Endodermal cell (in vitro differentiated cells): Measurements from ENCODE around the gene GPAT2. TPM values are rescaled to one million over a fixed set of nuclear protein-coding genes. Genes with fewer than 3 reads are reported as not detected.
"Not testable (repeated sequence)": the region's sequence is repeated elsewhere in the genome, so short reads cannot be mapped to it uniquely, and the experiment has no call there.

Source experiments
- DNase-seq: peaks from one replicate; pipeline ENCODE4 v3.0.0-alpha.2; 2017
- H3K27ac ChIP-seq: 2 replicates; pipeline ENCODE4 v1.5.1; 2013; ENCODE audit warnings: mild to moderate bottlenecking, low read depth, low read length, moderate library complexity
- H3K27me3 ChIP-seq: 2 replicates; pipeline ENCODE4 v1.6.1; 2013; ENCODE audit warnings: mild to moderate bottlenecking, low read length, moderate library complexity; ENCODE audit not compliant: insufficient read depth, control insufficient read depth, poor library complexity, severe bottlenecking
- H3K36me3 ChIP-seq: 2 replicates; pipeline ENCODE4 v1.7.0; 2013; ENCODE audit warnings: mild to moderate bottlenecking, low read length, moderate library complexity; ENCODE audit not compliant: control insufficient read depth, insufficient read depth
- H3K4me1 ChIP-seq: one replicate; pipeline ENCODE4 v1.7.0; 2013; ENCODE audit warnings: low read length; ENCODE audit not compliant: control insufficient read depth, insufficient read depth
- H3K4me3 ChIP-seq: 2 replicates; pipeline ENCODE4 v1.5.1; 2013; ENCODE audit warnings: mild to moderate bottlenecking, low read length, moderate library complexity
- H3K9ac ChIP-seq: 2 replicates; pipeline ENCODE4 v1.6.1; 2013; ENCODE audit warnings: mild to moderate bottlenecking, low read length, moderate library complexity; ENCODE audit not compliant: poor library complexity, severe bottlenecking; ENCODE audit errors: extremely low read depth
- H3K9me3 ChIP-seq: 2 replicates; pipeline ENCODE4 v1.6.1; 2013; ENCODE audit warnings: mild to moderate bottlenecking, low read length, moderate library complexity; ENCODE audit not compliant: control insufficient read depth
- H3K27ac Mint-ChIP-seq: 2 replicates; pipeline ENCODE4 v1.8.0; 2020; ENCODE audit warnings: mixed read lengths
- H3K27me3 Mint-ChIP-seq: 2 replicates; pipeline ENCODE4 v1.8.0; 2021; ENCODE audit warnings: mild to moderate bottlenecking, mixed read lengths; ENCODE audit not compliant: insufficient read depth
- H3K36me3 Mint-ChIP-seq: 2 replicates; pipeline ENCODE4 v1.8.0; 2020; ENCODE audit warnings: low read depth, mixed read lengths
- H3K4me1 Mint-ChIP-seq: 2 replicates; pipeline ENCODE4 v1.8.0; 2020; ENCODE audit warnings: mixed read lengths
- H3K4me3 Mint-ChIP-seq: 2 replicates; pipeline ENCODE4 v1.8.0; 2020; ENCODE audit warnings: mild to moderate bottlenecking, moderate library complexity, mixed read lengths
- H3K9me3 Mint-ChIP-seq: 2 replicates; pipeline ENCODE4 v1.8.0; 2020; ENCODE audit warnings: mild to moderate bottlenecking, mixed read lengths
- whole genome bisulfite sequencing, 2 experiments: methylation state at CpG; one replicate each; pipeline versions ENCODE4 v1.1.5 to v1.1.7; 2013; ENCODE audit warnings: missing lambda C conversion rate in 2 of 2, mixed read lengths in 1 of 2; ENCODE audit not compliant: insufficient coverage in 1 of 2, insufficient read length in 1 of 2; 5-methylcytosine and 5-hydroxymethylcytosine counted together
- total RNA-seq, 2 donors: library from RNA; stranded (reverse); fragmentation: NEBNext Ultra II Directional in 1 of 2; extraction: Animal tissue kit (Norgen Biotek cat#: 25700) in 1 of 2; gene quantifications; 2 replicates in 1 of 2; 3 replicates in 1 of 2; pipeline ENCODE4 v1.2.1, GENCODE V29; 2021
- TF ChIP-seq, protein P1 (sequence below): fragments of 200-600 bp; sonication (generic); conservative IDR thresholded peaks from 2 replicates; pipeline ENCODE4 v1.5.0; 2021; ENCODE audit warnings: antibody characterized with exemption, mild to moderate bottlenecking

GPAT2 gene
- total RNA-seq, 2 donors from 2014 or later = 0.33 TPM; not detected in 1

DNA sequence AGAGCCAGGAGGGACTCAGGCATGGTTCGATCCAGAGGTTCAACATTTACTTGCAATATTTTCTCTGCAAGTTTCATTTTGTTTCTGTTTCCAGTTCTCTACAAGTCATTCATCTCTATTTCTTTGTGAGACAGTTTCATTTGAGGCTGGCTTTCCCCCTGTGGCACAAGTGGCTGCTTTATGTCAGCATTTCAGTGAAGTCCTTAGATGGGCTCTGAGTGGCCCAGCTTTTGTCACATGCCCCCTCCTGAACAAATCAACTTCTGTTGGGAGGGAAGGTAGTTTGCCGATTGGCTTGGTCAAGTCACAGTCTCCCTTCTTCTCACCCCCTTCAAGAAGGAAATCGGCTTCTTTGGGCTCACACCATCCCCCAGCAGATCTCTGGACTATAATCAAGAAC is 17.9 kb upstream of the GPAT2 start:
- not testable (repeated sequence) for H3K27me3 Mint-ChIP-seq, H3K4me1 Mint-ChIP-seq, DNase-seq, H3K9ac ChIP-seq, H3K36me3 ChIP-seq, H3K9me3 ChIP-seq, H3K27me3 ChIP-seq, H3K27ac ChIP-seq, H3K27ac Mint-ChIP-seq, H3K36me3 Mint-ChIP-seq, H3K4me3 Mint-ChIP-seq, H3K4me1 ChIP-seq, H3K9me3 Mint-ChIP-seq, H3K4me3 ChIP-seq
- 80 to 97% methylated on average over 1 of the region's 3 CpGs for WGBS, 2 experiments

DNA sequence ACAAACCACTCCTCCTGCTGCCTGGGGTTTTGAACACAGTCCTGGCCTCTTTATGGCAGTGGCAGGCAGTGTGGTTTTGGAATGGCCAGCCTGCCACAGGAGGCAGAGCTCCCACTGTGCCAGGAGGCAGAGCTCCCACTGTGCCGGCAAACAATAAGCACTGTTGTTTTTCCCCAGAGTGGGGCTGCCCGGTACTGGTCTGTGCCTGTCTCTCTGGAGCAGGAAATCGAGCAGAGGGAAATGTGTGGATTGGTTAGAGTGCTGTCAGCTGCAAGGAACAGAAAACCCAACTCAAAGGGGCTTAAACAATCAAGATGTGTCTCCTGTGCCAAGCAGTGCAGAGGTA is 15.2 kb upstream of the GPAT2 start:
- no CpG with 5 or more reads among the region's 3 CpGs for WGBS, 2 experiments
- H3K36me3 Mint-ChIP-seq, H3K27ac ChIP-seq, H3K9me3 ChIP-seq, H3K4me3 Mint-ChIP-seq, H3K27ac Mint-ChIP-seq, H3K27me3 Mint-ChIP-seq, H3K9me3 Mint-ChIP-seq, H3K9ac ChIP-seq, H3K27me3 ChIP-seq, H3K4me1 Mint-ChIP-seq, DNase-seq, H3K4me3 ChIP-seq, H3K36me3 ChIP-seq, H3K4me1 ChIP-seq: not testable (repeated sequence)

DNA sequence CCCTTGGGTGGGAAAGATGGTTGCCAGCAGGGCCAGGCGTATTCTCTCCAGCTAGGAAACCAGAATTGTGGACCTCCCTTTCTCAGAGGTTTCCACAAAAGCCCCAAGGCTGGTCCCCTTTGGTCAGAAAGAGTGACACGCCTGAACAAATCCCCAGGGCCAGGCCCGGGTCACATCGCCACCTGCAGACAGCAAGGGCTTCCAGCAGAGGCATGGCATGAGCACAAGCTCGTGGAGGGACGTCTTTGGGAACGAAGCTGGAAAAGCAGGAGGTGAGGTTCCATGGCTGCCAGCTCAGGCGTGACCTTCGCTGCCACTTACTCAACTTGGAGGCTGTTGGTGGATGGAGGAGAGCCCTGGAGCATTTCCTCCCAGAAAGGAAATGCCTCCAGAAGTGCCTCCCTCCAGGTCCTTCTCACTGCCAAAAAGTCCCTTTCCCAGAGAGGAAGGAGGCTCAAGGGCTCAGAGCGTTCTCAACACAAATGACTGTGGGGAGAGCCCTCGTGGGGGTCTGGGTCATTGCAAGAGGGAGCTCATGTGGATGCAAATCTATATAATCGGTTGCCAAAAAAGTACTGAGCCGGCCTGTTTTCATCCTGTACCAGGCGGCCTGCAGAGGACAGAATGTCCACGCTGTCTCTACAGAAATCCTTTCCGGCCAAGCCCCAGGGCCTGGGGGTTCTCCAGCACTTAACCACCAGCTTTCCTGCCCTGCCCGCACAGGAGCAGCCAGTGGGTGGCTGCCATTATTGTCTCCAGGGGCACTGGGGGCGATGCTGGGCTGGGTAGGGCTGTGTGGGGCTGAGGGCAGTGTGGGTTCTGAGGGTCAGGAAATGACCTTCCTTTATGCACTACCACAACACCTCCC is 14.6 kb upstream of the GPAT2 start:
- TF ChIP-seq, protein P1, sequence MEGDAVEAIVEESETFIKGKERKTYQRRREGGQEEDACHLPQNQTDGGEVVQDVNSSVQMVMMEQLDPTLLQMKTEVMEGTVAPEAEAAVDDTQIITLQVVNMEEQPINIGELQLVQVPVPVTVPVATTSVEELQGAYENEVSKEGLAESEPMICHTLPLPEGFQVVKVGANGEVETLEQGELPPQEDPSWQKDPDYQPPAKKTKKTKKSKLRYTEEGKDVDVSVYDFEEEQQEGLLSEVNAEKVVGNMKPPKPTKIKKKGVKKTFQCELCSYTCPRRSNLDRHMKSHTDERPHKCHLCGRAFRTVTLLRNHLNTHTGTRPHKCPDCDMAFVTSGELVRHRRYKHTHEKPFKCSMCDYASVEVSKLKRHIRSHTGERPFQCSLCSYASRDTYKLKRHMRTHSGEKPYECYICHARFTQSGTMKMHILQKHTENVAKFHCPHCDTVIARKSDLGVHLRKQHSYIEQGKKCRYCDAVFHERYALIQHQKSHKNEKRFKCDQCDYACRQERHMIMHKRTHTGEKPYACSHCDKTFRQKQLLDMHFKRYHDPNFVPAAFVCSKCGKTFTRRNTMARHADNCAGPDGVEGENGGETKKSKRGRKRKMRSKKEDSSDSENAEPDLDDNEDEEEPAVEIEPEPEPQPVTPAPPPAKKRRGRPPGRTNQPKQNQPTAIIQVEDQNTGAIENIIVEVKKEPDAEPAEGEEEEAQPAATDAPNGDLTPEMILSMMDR = peak; percentile 40
- not testable (repeated sequence) for H3K4me1 ChIP-seq, H3K9me3 ChIP-seq, H3K36me3 Mint-ChIP-seq, H3K4me1 Mint-ChIP-seq, H3K36me3 ChIP-seq, H3K9ac ChIP-seq, H3K27me3 Mint-ChIP-seq, H3K27ac Mint-ChIP-seq, H3K27ac ChIP-seq, H3K4me3 Mint-ChIP-seq, H3K27me3 ChIP-seq, H3K9me3 Mint-ChIP-seq, H3K4me3 ChIP-seq
- WGBS, 2 experiments = 67% methylated on average over 2 of the region's 18 CpGs; no CpG with 5 or more reads in 1 of the 2 experiments
- DNase-seq = peak; percentile 49

DNA sequence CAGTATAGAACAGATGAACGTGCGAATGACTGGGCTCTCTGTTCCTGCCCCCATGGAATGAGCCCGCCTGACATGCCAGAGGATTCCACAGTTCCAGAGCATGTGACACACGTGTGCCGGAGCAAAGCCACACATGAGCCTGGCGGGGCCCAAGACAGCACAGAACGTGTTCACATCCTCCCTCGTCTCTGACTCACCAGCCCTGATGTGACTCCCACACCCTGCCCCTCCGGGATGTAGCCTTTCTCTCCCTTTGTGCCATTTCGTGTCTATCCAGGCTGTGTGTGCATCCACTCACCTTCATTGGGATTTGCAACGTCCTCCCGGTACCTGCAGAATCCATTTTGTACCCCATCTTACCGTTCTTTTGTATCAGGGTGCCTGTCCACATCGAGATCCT is 838 bp upstream of the GPAT2 start:
- not testable (repeated sequence) for H3K4me3 Mint-ChIP-seq, H3K9me3 Mint-ChIP-seq, H3K9me3 ChIP-seq, H3K4me1 ChIP-seq, DNase-seq, H3K4me3 ChIP-seq, H3K36me3 Mint-ChIP-seq, H3K27ac Mint-ChIP-seq, H3K27ac ChIP-seq, H3K4me1 Mint-ChIP-seq, H3K9ac ChIP-seq, H3K36me3 ChIP-seq, H3K27me3 ChIP-seq, H3K27me3 Mint-ChIP-seq
- no CpG with 5 or more reads among the region's 14 CpGs for WGBS, 2 experiments

DNA sequence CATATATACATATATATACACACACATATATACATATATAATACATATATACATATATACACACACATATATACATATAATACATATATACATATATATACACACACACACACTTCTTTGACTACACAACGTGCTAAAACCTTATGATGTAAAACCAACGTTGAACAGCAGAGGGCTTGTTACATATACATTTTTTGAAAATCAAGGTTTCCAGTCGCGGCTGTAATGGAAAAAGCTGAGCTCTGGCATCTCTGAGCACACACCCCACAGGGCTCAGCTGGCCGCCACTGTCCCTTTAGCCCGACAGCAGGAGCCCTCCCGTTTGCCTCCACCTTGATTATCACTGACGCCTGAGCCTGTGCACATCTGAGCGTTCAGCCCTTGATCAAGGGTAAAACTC is 719 bp downstream of the GPAT2 start:
- H3K27me3 ChIP-seq, H3K27ac ChIP-seq, H3K9ac ChIP-seq, H3K27me3 Mint-ChIP-seq, H3K9me3 ChIP-seq, H3K9me3 Mint-ChIP-seq, H3K4me1 ChIP-seq, DNase-seq, H3K4me1 Mint-ChIP-seq, H3K27ac Mint-ChIP-seq, H3K36me3 Mint-ChIP-seq, H3K4me3 Mint-ChIP-seq, H3K36me3 ChIP-seq, H3K4me3 ChIP-seq: not testable (repeated sequence)
- no CpG with 5 or more reads among the region's 9 CpGs for WGBS, 2 experiments

DNA sequence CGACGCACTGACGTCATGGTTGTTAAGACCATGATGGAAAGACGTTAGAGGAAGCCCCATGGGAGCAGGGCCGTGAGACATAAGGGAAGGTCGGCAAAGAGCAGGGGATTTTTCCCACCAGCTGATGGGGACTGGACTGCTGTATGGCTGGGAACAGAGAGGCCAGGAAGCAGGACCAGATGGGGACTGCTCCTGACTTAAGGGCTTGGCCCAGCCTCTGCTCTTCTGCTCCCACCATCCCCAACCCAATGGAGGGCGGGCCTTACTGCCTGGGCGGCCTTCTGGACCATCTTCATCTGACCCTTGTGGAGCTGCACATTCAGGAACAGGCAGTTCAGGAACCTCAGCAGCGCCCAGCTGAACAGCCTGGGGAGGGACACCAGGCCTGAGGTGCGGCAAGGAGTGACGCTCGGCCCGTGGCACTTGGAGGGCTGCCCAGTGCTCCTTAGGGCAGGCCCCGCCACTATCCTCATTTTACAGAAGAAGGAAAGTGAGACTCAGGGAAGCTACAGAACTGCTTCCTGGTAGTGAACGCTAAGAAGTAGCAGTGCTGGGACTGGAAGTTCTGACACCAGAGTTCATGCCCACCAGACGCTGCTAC is 6.9 kb downstream of the GPAT2 start:
- H3K36me3 ChIP-seq, H3K27me3 Mint-ChIP-seq, H3K27ac ChIP-seq, H3K27me3 ChIP-seq, H3K9ac ChIP-seq, H3K4me1 ChIP-seq, H3K36me3 Mint-ChIP-seq, H3K9me3 ChIP-seq, H3K4me1 Mint-ChIP-seq, H3K4me3 ChIP-seq, DNase-seq, H3K4me3 Mint-ChIP-seq, H3K27ac Mint-ChIP-seq, H3K9me3 Mint-ChIP-seq: not testable (repeated sequence)
- no CpG with 5 or more reads among the region's 16 CpGs for WGBS, 2 experiments
